ENCODE results near the gene SLC26A11.
"Not testable (repeated sequence)": the region's sequence is repeated elsewhere in the genome, so short reads cannot be mapped to it uniquely, and the experiment has no call there.

SLC26A11 gene

GRCh38 chr17:80263253-80264204, 43.3 kb downstream of the SLC26A11 start:
- DNase-seq: peak; percentile 87

GRCh38 chr17:80264205-80265075, 44.2 kb downstream of the SLC26A11 start:
- DNase-seq: peak; percentile 38

- DNase-seq: peak; percentile 56
These were observed 45.2 kb downstream of the SLC26A11 start for GRCh38 chr17:80265205-80266068.

GRCh38 chr17:80267391-80267790, 47.2 kb downstream of the SLC26A11 start:
- no peak for DNase-seq

DNA sequence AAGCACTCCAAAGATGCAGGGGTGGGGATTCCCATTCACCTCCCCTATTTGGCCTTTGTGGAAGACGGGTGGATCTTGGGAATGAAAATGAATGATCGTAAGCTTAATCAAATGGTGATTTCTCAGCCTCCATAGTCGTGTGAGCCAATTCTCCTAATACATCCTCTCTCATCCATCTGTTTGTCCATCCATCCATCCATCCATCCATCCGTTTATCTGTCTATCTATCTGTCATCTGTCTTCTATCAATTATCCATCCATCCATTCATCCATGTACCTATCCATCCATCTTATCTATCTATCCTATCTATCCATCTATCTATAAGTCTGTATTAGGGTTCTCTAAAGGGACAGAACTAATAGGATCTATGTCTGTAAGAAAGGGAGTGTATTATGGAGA, 48.2 kb downstream of the SLC26A11 start:
- DNase-seq: no peak

- DNase-seq: no peak
These were observed 49.2 kb downstream of the SLC26A11 start for GRCh38 chr17:80269405-80269807.

GRCh38 chr17:80270104-80270503, 49.9 kb downstream of the SLC26A11 start:
- no peak for DNase-seq

DNA sequence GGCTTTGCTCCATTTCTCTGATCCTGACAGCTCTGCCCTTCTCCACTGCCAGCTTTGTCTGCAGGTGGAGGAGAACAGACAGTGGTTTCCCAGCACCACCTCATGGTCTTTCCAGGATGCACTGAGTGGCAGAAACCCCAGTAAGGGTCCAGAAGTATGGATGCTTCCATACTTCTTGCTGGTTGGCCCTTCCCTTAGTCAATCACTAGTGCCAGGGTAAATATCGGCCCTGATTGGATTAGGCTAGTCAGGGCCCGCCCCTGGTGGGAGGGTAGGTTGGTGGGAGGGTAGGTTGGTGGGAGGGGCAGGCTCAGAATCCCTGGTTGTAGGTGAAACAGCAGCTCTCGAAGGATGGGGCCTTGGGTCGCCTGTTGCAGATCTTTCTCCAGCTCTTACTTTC, 50.6 kb downstream of the SLC26A11 start:
- DNase-seq: no peak

GRCh38 chr17:80272366-80272765, 52.1 kb downstream of the SLC26A11 start:
- no peak for DNase-seq

DNA sequence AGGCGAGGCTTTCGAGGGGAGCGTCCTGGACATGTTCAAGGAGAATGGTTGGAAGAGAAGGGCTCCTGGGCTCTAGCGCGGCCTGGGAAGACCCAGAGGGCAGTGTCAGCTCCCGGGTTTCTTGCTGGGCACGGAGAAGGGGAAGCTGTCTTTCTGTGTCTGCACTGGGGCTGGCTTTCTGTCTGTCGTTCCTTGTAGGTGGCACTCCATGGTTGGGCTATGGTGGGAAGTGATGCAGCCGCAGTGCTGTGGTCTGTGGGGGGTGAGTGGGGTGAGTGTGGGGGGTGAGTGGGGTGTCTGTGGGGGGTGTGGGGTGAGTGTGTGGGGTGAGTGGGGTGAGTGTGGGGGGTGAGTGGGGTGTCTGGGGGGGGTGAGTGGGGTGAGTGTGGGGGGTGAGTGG, 54.1 kb downstream of the SLC26A11 start:
- no peak for DNase-seq

GRCh38 chr17:80274871-80275449, 54.7 kb downstream of the SLC26A11 start:
- DNase-seq: no peak

- not testable (repeated sequence) for DNase-seq
These were observed 55.6 kb downstream of the SLC26A11 start for GRCh38 chr17:80275857-80276256.

GRCh38 chr17:80277751-80278671, 57.8 kb downstream of the SLC26A11 start:
- DNase-seq: no peak

DNA sequence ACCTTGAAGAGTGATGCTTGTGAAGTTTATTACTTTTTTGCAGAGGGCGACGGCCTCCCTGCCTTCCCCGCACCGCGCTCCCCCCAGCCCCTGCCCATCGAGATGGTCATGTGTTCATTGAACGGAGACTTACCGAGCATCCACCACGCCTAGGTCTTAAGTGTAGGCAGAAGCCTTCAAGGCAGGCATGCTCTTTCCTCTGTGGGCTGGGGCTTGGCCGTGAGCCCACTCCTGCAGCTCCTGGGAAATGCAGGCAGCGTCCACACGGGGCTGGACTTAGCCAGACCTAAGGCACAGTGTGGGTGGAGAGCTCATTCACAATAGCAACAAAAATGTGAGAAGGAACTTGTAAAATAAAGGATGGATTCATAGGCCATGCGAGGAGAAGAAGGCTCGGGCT, 59.7 kb downstream of the SLC26A11 start:
- DNase-seq: no peak

GRCh38 chr17:80281516-80281915, 61.3 kb downstream of the SLC26A11 start:
- DNase-seq: no peak

DNA sequence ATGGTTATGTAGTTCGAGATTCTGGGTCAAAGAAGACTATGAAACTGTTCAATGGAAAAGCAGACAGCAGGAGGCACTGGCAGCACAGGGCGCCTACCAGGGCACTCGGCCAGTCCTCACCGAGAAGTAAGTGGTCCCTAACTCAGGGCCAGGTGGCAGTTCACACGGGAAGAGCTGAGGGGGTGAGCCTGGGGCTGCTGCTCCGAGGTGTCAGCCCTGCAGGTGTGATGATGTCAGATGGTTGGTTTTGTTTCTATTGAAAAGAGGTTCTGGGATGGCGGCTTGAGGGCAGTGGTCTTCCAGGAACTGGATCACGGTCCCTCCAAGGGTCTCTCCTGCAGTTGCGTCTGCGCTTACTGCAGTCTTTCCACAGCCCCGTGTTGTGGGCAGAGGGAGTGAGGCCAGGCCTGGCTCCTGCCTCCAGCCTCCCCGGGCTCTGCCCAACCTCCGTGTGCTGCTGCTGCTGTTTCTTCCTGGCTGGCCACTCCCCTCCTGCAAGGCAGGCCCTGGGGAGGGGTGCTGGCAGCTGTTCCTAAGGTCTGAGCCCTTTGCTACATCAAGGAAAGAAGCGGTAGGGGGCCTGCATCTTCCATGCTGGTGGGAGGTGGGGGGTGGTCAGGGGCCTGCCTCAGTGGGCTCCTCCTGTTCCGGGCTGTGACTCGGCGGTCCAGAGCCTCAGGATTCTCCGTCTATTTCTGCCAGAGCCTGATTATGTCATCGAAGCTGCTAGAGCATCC, 63.1 kb downstream of the SLC26A11 start:
- no peak for DNase-seq

- DNase-seq: no peak
These were observed 64.4 kb downstream of the SLC26A11 start for GRCh38 chr17:80284631-80285030.

GRCh38 chr17:80285237-80285920, 65.2 kb downstream of the SLC26A11 start:
- DNase-seq: no peak

GRCh38 chr17:80286638-80286960, 66.4 kb downstream of the SLC26A11 start:
- no peak for DNase-seq

- no peak for DNase-seq
These were observed 66.8 kb downstream of the SLC26A11 start for GRCh38 chr17:80287038-80287437.
